HG03097 (cell line): ENCODE data around the gene MRTFB.
"Not testable (repeated sequence)": the region's sequence is repeated elsewhere in the genome, so short reads cannot be mapped to it uniquely, and the experiment has no call there.

ENCODE experiments used
- ATAC-seq: cut with Tn5 transposase; IDR thresholded peaks from one replicate; pipeline ENCODE4 v1.9.1; 2021; ENCODE audit not compliant: unreplicated experiment, low FRiP score

Gene MRTFB

GRCh38 chr16:14070877-14071575 lies at the start of gene MRTFB:
TSS of gene MRTFB (plus strand) at chr16:14071319. CDS start at chr16:14140607, 69,288 bp downstream.
- peak; percentile 70 for ATAC-seq

GRCh38 chr16:14023526-14023925 lies 47.6 kb upstream of the MRTFB start:
- not testable (repeated sequence) for ATAC-seq

- ATAC-seq: no peak
Measured at GRCh38 chr16:14024283-14024682, 46.8 kb upstream of the MRTFB start.

- ATAC-seq: no peak
Measured at GRCh38 chr16:14026572-14027285, 44.4 kb upstream of the MRTFB start.

- ATAC-seq: no peak
Measured at GRCh38 chr16:14028202-14028601, 42.9 kb upstream of the MRTFB start.

- ATAC-seq: no peak
Measured at GRCh38 chr16:14029658-14030057, 41.5 kb upstream of the MRTFB start.

GRCh38 chr16:14035092-14035491 lies 36.0 kb upstream of the MRTFB start:
- no peak for ATAC-seq

- no peak for ATAC-seq
Measured at GRCh38 chr16:14036889-14037288, 34.2 kb upstream of the MRTFB start.

GRCh38 chr16:14037960-14038359 lies 33.2 kb upstream of the MRTFB start:
- no peak for ATAC-seq

GRCh38 chr16:14041164-14041563 lies 30.0 kb upstream of the MRTFB start:
- no peak for ATAC-seq

- ATAC-seq: no peak
Measured at GRCh38 chr16:14042706-14043105, 28.4 kb upstream of the MRTFB start.

GRCh38 chr16:14043278-14043677 lies 27.8 kb upstream of the MRTFB start:
- ATAC-seq: no peak

GRCh38 chr16:14043793-14044192 lies 27.3 kb upstream of the MRTFB start:
- no peak for ATAC-seq

GRCh38 chr16:14047121-14047859 lies 23.8 kb upstream of the MRTFB start:
- not testable (repeated sequence) for ATAC-seq

GRCh38 chr16:14050291-14051027 lies 20.7 kb upstream of the MRTFB start:
- no peak for ATAC-seq

- ATAC-seq: no peak
Measured at GRCh38 chr16:14051103-14051729, 19.9 kb upstream of the MRTFB start.

- ATAC-seq: no peak
Measured at GRCh38 chr16:14056970-14057369, 14.1 kb upstream of the MRTFB start.

GRCh38 chr16:14057878-14058382 lies 13.2 kb upstream of the MRTFB start:
- ATAC-seq: no peak

GRCh38 chr16:14061732-14062259 lies 9.3 kb upstream of the MRTFB start:
- ATAC-seq: no peak

GRCh38 chr16:14062261-14062660 lies 8.9 kb upstream of the MRTFB start:
- no peak for ATAC-seq
